Measurements from ENCODE around the gene MARS1.
"Not testable (repeated sequence)": the region's sequence is repeated elsewhere in the genome, so short reads cannot be mapped to it uniquely, and the experiment has no call there.

The MARS1 gene

GRCh38 chr12:57515408-57515933 is 27.6 kb downstream of the MARS1 start:
- Histone ChIP-seq H3K79me2 (peaks cover 19% of the 10 kb centered on the region), H3K27me3 (ENCODE audit: control insufficient read depth, insufficient read depth, low read length) (no peaks in the 10 kb centered on the region), H3K36me3 (ENCODE audit: control insufficient read depth, insufficient read depth, low read length) (no peaks in the 10 kb centered on the region), H3K9me3 (ENCODE audit: control insufficient read depth, low read length) (no peaks in the 10 kb centered on the region), H3K4me3 (ENCODE audit: low read depth, low read length) (no peak overlapping the region), H2AFZ (no peak overlapping the region), H3K4me1 (peaks cover 12% of the 10 kb centered on the region), H3K9ac (no peak overlapping the region), H3K4me2 (ENCODE audit: low read length) (no peak overlapping the region), H3K27ac (no peak overlapping the region)
- TF ChIP-seq, protein P1, sequence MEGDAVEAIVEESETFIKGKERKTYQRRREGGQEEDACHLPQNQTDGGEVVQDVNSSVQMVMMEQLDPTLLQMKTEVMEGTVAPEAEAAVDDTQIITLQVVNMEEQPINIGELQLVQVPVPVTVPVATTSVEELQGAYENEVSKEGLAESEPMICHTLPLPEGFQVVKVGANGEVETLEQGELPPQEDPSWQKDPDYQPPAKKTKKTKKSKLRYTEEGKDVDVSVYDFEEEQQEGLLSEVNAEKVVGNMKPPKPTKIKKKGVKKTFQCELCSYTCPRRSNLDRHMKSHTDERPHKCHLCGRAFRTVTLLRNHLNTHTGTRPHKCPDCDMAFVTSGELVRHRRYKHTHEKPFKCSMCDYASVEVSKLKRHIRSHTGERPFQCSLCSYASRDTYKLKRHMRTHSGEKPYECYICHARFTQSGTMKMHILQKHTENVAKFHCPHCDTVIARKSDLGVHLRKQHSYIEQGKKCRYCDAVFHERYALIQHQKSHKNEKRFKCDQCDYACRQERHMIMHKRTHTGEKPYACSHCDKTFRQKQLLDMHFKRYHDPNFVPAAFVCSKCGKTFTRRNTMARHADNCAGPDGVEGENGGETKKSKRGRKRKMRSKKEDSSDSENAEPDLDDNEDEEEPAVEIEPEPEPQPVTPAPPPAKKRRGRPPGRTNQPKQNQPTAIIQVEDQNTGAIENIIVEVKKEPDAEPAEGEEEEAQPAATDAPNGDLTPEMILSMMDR (IDR thresholded peaks at IDR 0.05): no peak

GRCh38 chr12:57515934-57516541 is 28.2 kb downstream of the MARS1 start:
- H2AFZ ChIP-seq: no peak overlapping the region
- peaks cover 14% of the 10 kb centered on the region for H3K4me1 ChIP-seq
- no peaks in the 10 kb centered on the region for H3K36me3 ChIP-seq (ENCODE audit: control insufficient read depth, insufficient read depth, low read length)
- no peak overlapping the region for H3K9ac ChIP-seq
- peaks cover 19% of the 10 kb centered on the region for H3K79me2 ChIP-seq
- no peaks in the 10 kb centered on the region for H3K27me3 ChIP-seq (ENCODE audit: control insufficient read depth, insufficient read depth, low read length)
- H3K4me3 ChIP-seq (ENCODE audit: low read depth, low read length): no peak overlapping the region
- H3K4me2 ChIP-seq (ENCODE audit: low read length): no peak overlapping the region
- H3K27ac ChIP-seq: no peak overlapping the region
- H3K9me3 ChIP-seq (ENCODE audit: control insufficient read depth, low read length): no peaks in the 10 kb centered on the region
- TF ChIP-seq, protein P1 (IDR thresholded peaks at IDR 0.05): no peak

- Histone ChIP-seq H3K36me3 (ENCODE audit: control insufficient read depth, insufficient read depth, low read length) (no peaks in the 10 kb centered on the region), H3K27ac (peak overlapping the region; percentile 2), H3K9ac (no peak overlapping the region), H3K4me1 (peaks cover 20% of the 10 kb centered on the region), H3K9me3 (ENCODE audit: control insufficient read depth, low read length) (no peaks in the 10 kb centered on the region), H3K27me3 (ENCODE audit: control insufficient read depth, insufficient read depth, low read length) (no peaks in the 10 kb centered on the region), H3K4me2 (ENCODE audit: low read length) (no peak overlapping the region), H2AFZ (no peak overlapping the region), H3K4me3 (ENCODE audit: low read depth, low read length) (no peak overlapping the region), H3K79me2 (peaks cover 19% of the 10 kb centered on the region)
- TF ChIP-seq, protein P1 (IDR thresholded peaks at IDR 0.05): no peak
These were observed 28.8 kb downstream of the MARS1 start for GRCh38 chr12:57516617-57517153.

GRCh38 chr12:57517187-57517586 is 29.3 kb downstream of the MARS1 start:
- TF ChIP-seq, protein P1 (IDR thresholded peaks at IDR 0.05): no peak
- Histone ChIP-seq H3K9me3 (ENCODE audit: control insufficient read depth, low read length) (no peaks in the 10 kb centered on the region), H3K36me3 (ENCODE audit: control insufficient read depth, insufficient read depth, low read length) (no peaks in the 10 kb centered on the region), H3K27me3 (ENCODE audit: control insufficient read depth, insufficient read depth, low read length) (no peaks in the 10 kb centered on the region), H3K27ac (peak overlapping the region; percentile 2), H3K79me2 (peaks cover 19% of the 10 kb centered on the region), H3K4me2 (ENCODE audit: low read length) (no peak overlapping the region), H3K9ac (no peak overlapping the region), H3K4me1 (peaks cover 25% of the 10 kb centered on the region), H3K4me3 (ENCODE audit: low read depth, low read length) (no peak overlapping the region), H2AFZ (no peak overlapping the region)

DNA sequence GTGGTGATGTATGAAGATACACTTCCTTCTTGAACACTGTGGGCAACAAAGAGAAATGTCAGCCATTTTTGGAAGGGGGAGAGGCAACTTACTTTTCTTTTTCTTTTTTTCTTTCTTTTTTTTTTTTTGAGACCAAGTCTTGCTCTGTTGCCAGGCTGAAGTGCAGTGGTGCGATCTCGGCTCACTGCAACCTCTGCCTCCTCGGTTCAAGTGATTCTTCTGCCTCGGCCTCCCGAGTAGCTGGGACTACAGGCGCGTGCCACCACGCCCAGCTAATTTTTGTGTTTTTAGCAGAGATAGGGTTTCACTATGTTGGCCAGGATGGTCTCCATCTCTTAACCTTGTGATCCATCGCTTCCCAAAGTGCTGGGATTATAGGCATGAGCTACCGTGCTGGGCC is 29.9 kb downstream of the MARS1 start:
- H2AFZ ChIP-seq; H3K4me3 ChIP-seq (ENCODE audit: low read depth, low read length); H3K27me3 ChIP-seq (ENCODE audit: control insufficient read depth, insufficient read depth, low read length); H3K36me3 ChIP-seq (ENCODE audit: control insufficient read depth, insufficient read depth, low read length); H3K9ac ChIP-seq; H3K9me3 ChIP-seq (ENCODE audit: control insufficient read depth, low read length): not testable (repeated sequence)
- peaks cover 25% of the 10 kb centered on the region for H3K4me1 ChIP-seq
- peak overlapping the region; percentile 99 for H3K27ac ChIP-seq
- H3K4me2 ChIP-seq (ENCODE audit: low read length): peak overlapping the region; percentile 81
- H3K79me2 ChIP-seq: peaks cover 19% of the 10 kb centered on the region
